ENCODE results near the gene CALHM5. TPM values are rescaled to one million over a fixed set of nuclear protein-coding genes. Genes with fewer than 3 reads are reported as not detected.

Gene CALHM5
- total RNA-seq, 1 donor from 2014 or later = 0.33 TPM

DNA sequence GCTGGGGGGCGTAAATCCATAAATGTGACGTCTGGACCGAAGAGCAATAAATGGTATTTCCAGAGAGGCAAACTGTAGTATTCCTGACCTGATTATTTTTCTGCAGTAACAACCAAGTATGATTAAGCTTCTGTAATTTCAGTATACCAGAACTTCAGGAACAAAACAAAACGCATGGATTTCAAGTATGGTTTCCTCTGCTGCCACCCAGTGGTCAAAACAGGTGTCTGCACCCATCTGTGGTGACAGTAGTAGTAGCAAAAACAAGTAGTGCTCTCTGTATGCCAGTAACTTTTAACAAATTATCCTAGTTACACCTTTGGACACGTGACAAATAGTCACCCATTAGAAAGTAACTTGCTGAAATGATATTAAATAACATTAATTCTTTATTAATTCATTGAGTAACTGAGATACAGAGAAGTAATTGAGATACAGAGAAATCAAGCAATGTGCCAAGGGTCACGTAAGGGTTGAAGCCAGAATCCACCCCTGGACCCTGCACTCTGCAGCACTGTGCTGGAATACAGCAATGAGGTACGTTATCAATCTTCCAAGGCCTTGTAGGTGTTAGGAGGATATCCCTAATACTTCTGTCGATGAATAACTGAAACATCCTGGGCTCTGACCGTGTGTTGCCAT, 50.1 kb downstream of the CALHM5 start:
- H3K36me3 Mint-ChIP-seq (ENCODE audit: low read depth) = no peaks in the 10 kb centered on the region
- no peak overlapping the region for H3K27ac Mint-ChIP-seq (ENCODE audit: unreplicated experiment)
- TF ChIP-seq, protein P1, sequence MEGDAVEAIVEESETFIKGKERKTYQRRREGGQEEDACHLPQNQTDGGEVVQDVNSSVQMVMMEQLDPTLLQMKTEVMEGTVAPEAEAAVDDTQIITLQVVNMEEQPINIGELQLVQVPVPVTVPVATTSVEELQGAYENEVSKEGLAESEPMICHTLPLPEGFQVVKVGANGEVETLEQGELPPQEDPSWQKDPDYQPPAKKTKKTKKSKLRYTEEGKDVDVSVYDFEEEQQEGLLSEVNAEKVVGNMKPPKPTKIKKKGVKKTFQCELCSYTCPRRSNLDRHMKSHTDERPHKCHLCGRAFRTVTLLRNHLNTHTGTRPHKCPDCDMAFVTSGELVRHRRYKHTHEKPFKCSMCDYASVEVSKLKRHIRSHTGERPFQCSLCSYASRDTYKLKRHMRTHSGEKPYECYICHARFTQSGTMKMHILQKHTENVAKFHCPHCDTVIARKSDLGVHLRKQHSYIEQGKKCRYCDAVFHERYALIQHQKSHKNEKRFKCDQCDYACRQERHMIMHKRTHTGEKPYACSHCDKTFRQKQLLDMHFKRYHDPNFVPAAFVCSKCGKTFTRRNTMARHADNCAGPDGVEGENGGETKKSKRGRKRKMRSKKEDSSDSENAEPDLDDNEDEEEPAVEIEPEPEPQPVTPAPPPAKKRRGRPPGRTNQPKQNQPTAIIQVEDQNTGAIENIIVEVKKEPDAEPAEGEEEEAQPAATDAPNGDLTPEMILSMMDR (conservative IDR thresholded peaks at IDR 0.05) = peak; percentile 94
- H3K9me3 Mint-ChIP-seq = no peaks in the 10 kb centered on the region
- peak; percentile 70 for DNase-seq (ENCODE audit: low read depth, low spot score)
- no peaks in the 10 kb centered on the region for H3K4me1 Mint-ChIP-seq
- H3K27me3 Mint-ChIP-seq (ENCODE audit: low read depth) = peaks cover 10% of the 10 kb centered on the region
- no peak overlapping the region for H3K4me3 Mint-ChIP-seq

DNA sequence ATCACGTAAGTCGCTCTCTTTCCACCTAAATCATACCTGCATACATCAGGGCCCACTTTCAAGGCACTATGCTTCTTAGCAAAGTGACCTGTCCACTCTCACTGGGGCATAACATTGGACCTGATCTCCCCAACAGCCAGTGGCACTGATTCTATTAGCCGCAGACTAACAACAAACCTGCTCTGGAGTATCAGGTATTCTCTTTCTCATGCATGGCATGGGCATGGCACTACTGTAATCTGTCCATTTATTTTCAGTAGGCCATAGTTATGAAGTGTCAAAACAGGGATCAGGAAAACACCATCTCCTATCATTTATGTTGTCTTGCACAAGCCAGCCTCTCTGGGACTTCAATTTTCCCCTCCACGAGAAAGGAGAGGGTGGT, 50.6 kb downstream of the CALHM5 start:
- TF ChIP-seq, protein P1 (conservative IDR thresholded peaks at IDR 0.05) = no peak
- no peaks in the 10 kb centered on the region for H3K36me3 Mint-ChIP-seq (ENCODE audit: low read depth)
- no peak overlapping the region for H3K27ac Mint-ChIP-seq (ENCODE audit: unreplicated experiment)
- DNase-seq (ENCODE audit: low read depth, low spot score) = no peak
- peaks cover 15% of the 10 kb centered on the region for H3K27me3 Mint-ChIP-seq (ENCODE audit: low read depth)
- no peaks in the 10 kb centered on the region for H3K4me1 Mint-ChIP-seq
- H3K9me3 Mint-ChIP-seq = no peaks in the 10 kb centered on the region
- H3K4me3 Mint-ChIP-seq = no peak overlapping the region

DNA sequence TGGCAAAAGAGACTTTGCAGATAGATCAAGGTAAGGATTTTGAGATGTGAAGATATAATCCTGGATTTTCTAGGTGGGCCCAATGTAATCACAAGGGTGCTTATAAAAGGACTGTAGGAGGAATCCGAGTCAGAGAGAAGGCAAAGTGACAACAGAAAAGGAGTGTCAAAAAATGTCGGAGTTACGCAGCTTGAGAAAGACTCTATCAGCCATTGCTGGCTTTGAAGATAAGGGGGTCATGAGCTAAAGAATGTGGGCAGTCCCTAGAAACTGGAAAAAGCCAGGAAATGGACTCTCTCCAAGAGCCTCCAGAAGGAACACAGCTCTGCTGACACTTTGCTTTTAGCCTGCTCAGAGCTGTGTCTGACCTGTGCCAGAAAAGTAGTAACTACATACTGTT, 51.2 kb downstream of the CALHM5 start:
- no peak for DNase-seq (ENCODE audit: low read depth, low spot score)
- Mint-ChIP-seq H3K36me3 (ENCODE audit: low read depth) (no peaks in the 10 kb centered on the region), H3K4me1 (no peaks in the 10 kb centered on the region), H3K4me3 (no peak overlapping the region), H3K9me3 (no peaks in the 10 kb centered on the region), H3K27ac (ENCODE audit: unreplicated experiment) (no peak overlapping the region), H3K27me3 (ENCODE audit: low read depth) (peaks cover 20% of the 10 kb centered on the region)
- TF ChIP-seq, protein P1 (conservative IDR thresholded peaks at IDR 0.05) = no peak

DNA sequence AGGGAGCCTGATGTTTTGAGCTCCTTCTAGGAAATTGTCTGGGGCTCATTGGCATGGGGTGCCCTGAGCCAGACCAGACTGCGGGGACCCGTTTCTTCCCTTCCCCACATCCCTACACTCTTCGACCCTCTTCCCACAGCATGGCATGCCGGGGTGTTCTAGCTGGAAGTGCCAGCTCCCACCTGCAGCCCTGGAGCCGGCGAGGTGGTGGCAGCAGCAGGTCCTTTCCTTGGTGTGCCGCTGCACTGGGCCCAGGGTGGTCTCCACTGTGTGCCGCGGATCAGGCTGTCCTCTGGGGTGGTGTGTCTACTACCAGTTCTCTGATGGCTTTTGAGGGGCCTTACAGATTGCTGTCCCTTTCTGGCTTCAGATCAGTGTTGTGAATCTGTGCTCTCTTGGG, 52.4 kb downstream of the CALHM5 start:
- Mint-ChIP-seq H3K27me3 (ENCODE audit: low read depth) (peaks cover 22% of the 10 kb centered on the region), H3K4me3 (no peak overlapping the region), H3K36me3 (ENCODE audit: low read depth) (no peaks in the 10 kb centered on the region), H3K4me1 (no peaks in the 10 kb centered on the region), H3K9me3 (no peaks in the 10 kb centered on the region), H3K27ac (ENCODE audit: unreplicated experiment) (no peak overlapping the region)
- no peak for DNase-seq (ENCODE audit: low read depth, low spot score)
- TF ChIP-seq, protein P1 (conservative IDR thresholded peaks at IDR 0.05) = no peak

GRCh38 chr6:116564311-116564710, 52.9 kb downstream of the CALHM5 start:
- no peak overlapping the region for H3K27ac Mint-ChIP-seq (ENCODE audit: unreplicated experiment)
- TF ChIP-seq, protein P1 (conservative IDR thresholded peaks at IDR 0.05) = no peak
- H3K9me3 Mint-ChIP-seq = no peaks in the 10 kb centered on the region
- H3K4me3 Mint-ChIP-seq = no peak overlapping the region
- no peaks in the 10 kb centered on the region for H3K36me3 Mint-ChIP-seq (ENCODE audit: low read depth)
- H3K27me3 Mint-ChIP-seq (ENCODE audit: low read depth) = peaks cover 22% of the 10 kb centered on the region
- no peak for DNase-seq (ENCODE audit: low read depth, low spot score)
- H3K4me1 Mint-ChIP-seq = no peaks in the 10 kb centered on the region

Data from neural crest cell (in vitro differentiated cells).